ENCODE results near the gene FBXO10.

The FBXO10 gene

GRCh38 chr9:37587521-37587920 is 11.3 kb upstream of the FBXO10 start:
- Histone ChIP-seq H3K4me3 (replicated peaks; ENCODE audit: insufficient read depth, low read length) (no peak overlapping the region), H3K27me3 (ENCODE audit: insufficient read depth, poor library complexity, severe bottlenecking) (no peaks in the 10 kb centered on the region), H3K27ac (replicated peaks) (no peak overlapping the region)
- TF ChIP-seq CTCF (IDR thresholded peaks at IDR 0.05; ENCODE audit: insufficient read depth, low read length) (no peak), GABPA (IDR thresholded peaks at IDR 0.05; ENCODE audit: low read depth) (no peak), REST (IDR thresholded peaks at IDR 0.05; ENCODE audit: insufficient replicate concordance, low read depth) (no peak), SPI1 (IDR thresholded peaks at IDR 0.05; ENCODE audit: borderline replicate concordance, low read depth) (no peak), POLR2AphosphoS5 (IDR thresholded peaks at IDR 0.05; ENCODE audit: low read depth) (no peak)
- no peak for DNase-seq (ENCODE audit: low read depth in 1 of 2, low spot score in 1 of 2)

DNA sequence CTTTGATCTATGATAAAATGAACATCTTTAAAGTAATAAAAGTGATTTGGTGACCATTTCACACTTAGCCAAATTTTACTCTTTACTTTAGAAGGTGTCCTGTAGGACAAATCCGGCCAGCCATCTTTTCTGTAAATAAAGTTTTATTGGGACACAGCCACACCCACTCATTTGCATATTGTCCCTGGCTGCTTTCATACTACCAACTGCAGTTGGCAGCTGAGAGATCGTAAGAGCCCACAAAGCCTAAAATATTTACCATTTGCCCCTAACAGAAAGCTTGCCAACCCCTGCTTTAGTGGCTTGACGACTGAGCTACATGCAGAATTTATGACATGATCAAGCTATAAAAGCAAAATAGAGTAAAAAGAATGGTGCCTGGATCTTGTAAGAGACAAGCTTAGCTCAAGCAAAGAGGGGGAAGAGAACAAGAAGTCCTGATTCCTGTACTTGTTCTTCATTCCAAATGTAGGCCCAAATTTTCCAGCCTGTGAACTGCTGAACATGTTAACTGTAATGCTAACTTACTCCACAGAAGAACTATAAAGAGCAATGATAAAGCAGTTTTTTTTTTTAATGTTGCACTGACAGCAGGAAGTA is 7.4 kb upstream of the FBXO10 start:
- no peak for DNase-seq (ENCODE audit: low read depth in 1 of 2, low spot score in 1 of 2)
- Histone ChIP-seq H3K4me3 (replicated peaks; ENCODE audit: insufficient read depth, low read length) (no peak overlapping the region), H3K27me3 (ENCODE audit: insufficient read depth, poor library complexity, severe bottlenecking) (no peaks in the 10 kb centered on the region), H3K27ac (replicated peaks) (no peak overlapping the region)
- no peak for TF ChIP-seq POLR2AphosphoS5 (IDR thresholded peaks at IDR 0.05; ENCODE audit: low read depth)
- no peak for TF ChIP-seq SPI1 (IDR thresholded peaks at IDR 0.05; ENCODE audit: borderline replicate concordance, low read depth)
- no peak for TF ChIP-seq GABPA (IDR thresholded peaks at IDR 0.05; ENCODE audit: low read depth)
- TF ChIP-seq REST (IDR thresholded peaks at IDR 0.05; ENCODE audit: insufficient replicate concordance, low read depth) = no peak

DNA sequence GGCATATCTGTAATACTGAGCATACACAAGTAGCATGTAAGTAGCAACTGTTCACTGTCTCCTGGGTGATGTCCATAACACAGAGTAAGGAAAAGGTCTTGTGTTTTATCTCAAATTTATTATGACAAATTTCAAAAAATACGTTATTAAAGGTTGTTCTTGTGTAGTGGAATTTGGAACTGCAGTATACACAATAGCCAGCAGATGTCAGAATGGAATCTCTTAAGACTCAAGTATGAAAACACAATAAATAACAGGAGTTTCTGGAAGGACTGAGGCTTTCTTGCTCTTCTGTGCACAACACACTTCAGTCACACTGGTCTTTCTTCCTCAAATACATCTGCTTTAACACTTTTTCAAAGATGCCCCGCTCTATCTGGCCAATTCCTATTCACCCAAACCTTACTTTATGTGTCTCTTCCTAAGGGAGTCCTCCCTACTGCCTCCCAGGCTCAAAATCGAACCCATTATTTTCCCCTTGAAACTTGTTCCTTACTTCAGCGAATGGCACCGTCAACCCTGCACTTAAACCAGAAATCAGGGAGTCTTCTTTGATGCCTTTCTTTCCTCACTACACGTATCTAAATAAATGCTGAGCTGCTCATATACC is 6.5 kb upstream of the FBXO10 start:
- TF ChIP-seq REST (IDR thresholded peaks at IDR 0.05; ENCODE audit: insufficient replicate concordance, low read depth) (no peak), GABPA (IDR thresholded peaks at IDR 0.05; ENCODE audit: low read depth) (no peak), SPI1 (IDR thresholded peaks at IDR 0.05; ENCODE audit: borderline replicate concordance, low read depth) (no peak), CTCF (IDR thresholded peaks at IDR 0.05; ENCODE audit: insufficient read depth, low read length) (peak; percentile 68)
- peak in 1 of 2 experiments; percentile 14 for DNase-seq (ENCODE audit: low read depth in 1 of 2, low spot score in 1 of 2)
- Histone ChIP-seq H3K27me3 (ENCODE audit: insufficient read depth, poor library complexity, severe bottlenecking) (no peaks in the 10 kb centered on the region), H3K4me3 (replicated peaks; ENCODE audit: insufficient read depth, low read length) (no peak overlapping the region), H3K27ac (replicated peaks) (no peak overlapping the region)
